GM13977 (cell line): ENCODE data around the gene VPS52.

Source experiments
- DNase-seq: peaks from one replicate; pipeline ENCODE4 v3.0.0; 2012; ENCODE audit warnings: low spot score
- in situ Hi-C: fragments of 300-500 bp; cut with MboI; formaldehyde crosslinking; loops from one replicate; pipeline ENCODE4 v1.12.0; 2022; ENCODE audit warnings: low sequenced_read_pairs, low pct_unique_long_range_greater_than_20kb, mixed read lengths, inconsistent platforms; ENCODE audit not compliant: unreplicated experiment
- TF ChIP-seq, protein P1 (sequence below): IDR thresholded peaks from 2 replicates; pipeline ENCODE4 v1.5.1; 2012; ENCODE audit warnings: mild to moderate bottlenecking, control low read depth; ENCODE audit not compliant: insufficient read depth; ENCODE audit errors: extremely low read depth, missing control alignments

The VPS52 gene

DNA sequence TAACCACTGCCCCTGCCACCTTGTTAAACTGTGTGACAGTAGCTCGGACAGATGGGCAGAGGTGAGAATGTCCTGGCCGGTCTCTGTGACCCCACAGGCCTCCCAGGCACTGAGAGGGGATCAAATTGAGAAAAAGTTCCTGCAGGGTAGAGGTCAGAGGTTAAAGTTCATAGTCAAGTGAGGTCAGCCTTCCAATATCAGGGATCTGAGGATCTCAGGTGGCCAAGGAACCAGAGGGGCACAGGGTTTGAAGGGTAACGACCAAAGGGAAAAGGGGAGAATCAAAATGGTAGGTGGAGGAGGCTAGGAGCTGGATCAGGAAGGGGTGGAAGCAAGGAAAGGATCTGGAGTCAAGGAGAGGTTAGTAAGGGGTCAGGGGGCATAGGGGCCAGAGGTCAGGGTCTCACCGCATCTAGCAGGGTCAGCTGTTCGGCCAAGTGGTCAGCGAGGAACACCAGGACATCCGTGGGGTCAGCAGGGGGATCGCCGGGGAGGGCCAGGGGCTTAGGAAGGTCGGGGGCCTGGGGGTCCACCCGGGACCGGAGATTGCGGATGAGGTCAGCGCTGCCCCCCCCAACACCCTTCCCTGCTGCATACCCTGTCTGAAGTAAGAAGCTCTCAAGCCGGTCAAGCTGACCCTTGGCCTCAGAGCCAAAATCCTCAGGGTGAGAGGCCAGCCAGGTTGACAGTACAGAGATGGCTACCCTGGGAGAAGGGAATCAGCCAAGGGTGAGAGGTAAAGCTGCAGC lies 24.1 kb upstream of the VPS52 start:
- TF ChIP-seq, protein P1, sequence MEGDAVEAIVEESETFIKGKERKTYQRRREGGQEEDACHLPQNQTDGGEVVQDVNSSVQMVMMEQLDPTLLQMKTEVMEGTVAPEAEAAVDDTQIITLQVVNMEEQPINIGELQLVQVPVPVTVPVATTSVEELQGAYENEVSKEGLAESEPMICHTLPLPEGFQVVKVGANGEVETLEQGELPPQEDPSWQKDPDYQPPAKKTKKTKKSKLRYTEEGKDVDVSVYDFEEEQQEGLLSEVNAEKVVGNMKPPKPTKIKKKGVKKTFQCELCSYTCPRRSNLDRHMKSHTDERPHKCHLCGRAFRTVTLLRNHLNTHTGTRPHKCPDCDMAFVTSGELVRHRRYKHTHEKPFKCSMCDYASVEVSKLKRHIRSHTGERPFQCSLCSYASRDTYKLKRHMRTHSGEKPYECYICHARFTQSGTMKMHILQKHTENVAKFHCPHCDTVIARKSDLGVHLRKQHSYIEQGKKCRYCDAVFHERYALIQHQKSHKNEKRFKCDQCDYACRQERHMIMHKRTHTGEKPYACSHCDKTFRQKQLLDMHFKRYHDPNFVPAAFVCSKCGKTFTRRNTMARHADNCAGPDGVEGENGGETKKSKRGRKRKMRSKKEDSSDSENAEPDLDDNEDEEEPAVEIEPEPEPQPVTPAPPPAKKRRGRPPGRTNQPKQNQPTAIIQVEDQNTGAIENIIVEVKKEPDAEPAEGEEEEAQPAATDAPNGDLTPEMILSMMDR: no peak
- DNase-seq: no peak
- in situ Hi-C loops: no loop called here

DNA sequence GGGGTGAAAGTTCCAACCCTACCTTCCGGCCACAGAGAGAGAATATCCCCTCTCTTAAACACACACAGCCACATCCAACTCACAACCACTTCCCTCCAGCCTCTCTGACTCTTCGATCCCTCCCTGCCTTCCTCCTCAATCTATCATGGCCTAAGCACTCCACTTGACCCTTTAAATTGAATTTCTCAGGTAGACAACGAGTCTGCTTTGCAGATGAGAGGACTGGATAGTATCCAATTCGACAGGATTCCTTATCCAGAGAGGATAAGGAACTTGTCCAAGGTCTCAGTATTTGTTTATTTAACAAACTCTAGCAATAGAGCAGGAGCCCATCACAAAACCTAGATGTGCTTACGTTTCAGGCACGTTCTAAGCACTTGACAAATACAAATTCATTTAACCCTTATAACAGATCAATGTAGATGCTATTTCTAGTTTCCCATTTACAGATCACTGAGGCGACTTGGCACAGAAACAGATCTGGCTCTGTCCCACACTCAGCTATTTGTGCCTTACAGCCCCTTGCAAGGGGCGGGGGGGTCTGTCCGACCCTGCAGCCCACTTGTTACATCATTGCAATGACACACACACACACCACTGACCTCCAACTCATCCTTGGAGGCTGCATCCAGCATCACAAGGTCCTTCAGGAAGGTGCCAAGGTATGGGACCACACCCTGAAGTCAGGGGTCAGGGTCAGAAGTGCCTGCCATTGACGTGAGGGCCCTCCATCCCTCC lies 22.6 kb upstream of the VPS52 start:
- DNase-seq: no peak
- in situ Hi-C loops: no loop called here
- TF ChIP-seq, protein P1: no peak

DNA sequence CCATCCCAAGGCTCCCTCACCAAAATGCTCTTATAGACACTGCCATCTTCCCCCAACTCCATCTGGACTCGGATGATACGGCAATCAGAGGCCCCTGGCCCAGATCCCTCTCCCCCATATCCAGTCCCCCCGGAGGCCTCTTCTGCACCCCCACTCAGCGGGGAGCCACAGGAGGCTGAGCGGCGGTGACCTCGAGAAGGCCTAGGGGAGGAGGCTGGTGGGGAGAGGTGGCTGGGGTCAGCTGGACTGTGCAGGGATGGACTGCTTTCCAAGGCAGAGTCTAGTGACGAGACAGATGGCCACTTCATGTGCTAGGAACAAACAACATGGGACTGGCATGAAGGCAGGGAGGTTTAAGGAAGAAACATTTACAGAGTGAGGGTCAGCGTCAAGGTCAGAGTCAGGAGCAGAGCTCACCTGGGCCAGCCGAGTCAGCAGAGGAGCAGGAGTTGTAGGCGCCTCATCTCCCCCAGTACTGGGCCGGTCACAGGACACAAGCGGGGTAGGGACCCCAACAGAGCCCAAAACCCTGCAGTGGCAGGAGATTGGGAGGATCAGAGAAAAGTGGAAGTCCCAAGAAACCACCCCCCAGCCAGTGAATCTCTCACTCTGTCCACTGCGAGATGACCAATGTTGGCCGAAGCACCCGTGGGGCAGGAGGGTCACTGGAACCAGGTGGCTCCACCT lies 21.5 kb upstream of the VPS52 start:
- no peak for DNase-seq
- in situ Hi-C loops: no loop called here
- TF ChIP-seq, protein P1: no peak

DNA sequence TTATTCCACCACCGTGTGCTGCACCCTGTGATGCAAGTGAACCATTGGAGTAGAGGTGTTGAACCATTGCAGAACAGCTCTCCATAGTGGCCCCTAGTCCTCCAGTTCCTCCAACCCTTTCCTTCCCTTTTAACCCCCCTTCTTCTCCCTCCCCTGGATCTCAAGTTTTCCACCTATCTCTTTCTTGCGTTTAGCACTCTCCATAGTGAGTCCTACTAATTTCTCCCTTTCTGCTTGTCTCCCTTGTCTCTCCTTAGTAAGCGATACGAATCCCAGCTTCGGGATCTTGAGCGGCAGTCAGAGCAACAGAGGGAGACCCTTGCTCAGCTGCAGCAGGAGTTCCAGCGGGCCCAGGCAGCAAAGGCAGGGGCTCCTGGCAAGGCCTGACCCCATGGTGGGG lies 18.8 kb upstream of the VPS52 start:
- in situ Hi-C loops: no loop called here
- no peak for DNase-seq
- TF ChIP-seq, protein P1: no peak

DNA sequence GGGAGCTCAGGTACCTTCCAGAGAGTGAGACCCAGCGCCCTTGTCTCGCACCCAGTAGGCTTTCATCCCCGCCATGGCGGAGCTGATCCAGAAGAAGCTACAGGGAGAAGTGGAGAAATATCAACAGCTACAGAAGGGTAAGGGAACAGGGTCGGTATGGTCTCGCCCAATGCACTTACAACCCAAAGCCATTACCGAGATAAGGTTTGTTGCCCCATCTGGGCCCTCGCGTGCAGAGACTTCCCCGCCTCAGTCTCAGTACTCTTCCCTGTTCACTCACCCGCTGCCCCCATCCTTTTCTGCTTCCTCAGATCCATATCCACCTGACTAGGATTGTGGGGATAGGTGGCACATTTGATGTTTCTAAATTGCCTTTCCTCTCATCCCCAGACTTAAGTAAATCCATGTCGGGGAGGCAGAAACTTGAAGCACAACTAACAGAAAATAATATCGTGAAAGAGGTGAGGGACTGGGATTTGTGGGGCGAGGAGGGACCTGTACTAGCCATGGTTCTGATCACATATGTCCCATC lies 18.2 kb upstream of the VPS52 start:
- TF ChIP-seq, protein P1: no peak
- in situ Hi-C loops: no loop called here
- no peak for DNase-seq
